Chondrocyte (in vitro differentiated cells): ENCODE measurements around the gene HEATR1. TPM values are rescaled to one million over a fixed set of nuclear protein-coding genes. Genes with fewer than 3 reads are reported as not detected.

Source experiments
- DNase-seq: peaks from one replicate; pipeline ENCODE4 v3.0.0; 2021; ENCODE audit warnings: mixed read lengths, low spot score
- H3K27ac Mint-ChIP-seq: one replicate; pipeline ENCODE4 v1.8.0; 2021; ENCODE audit warnings: mild to moderate bottlenecking, moderate library complexity, mixed read lengths; ENCODE audit not compliant: unreplicated experiment
- H3K27me3 Mint-ChIP-seq: 2 replicates; pipeline ENCODE4 v1.8.0; 2021; ENCODE audit warnings: low read depth, mixed read lengths
- H3K36me3 Mint-ChIP-seq: 2 replicates; pipeline ENCODE4 v1.8.0; 2021; ENCODE audit warnings: low read depth, mixed read lengths
- H3K4me1 Mint-ChIP-seq: 2 replicates; pipeline ENCODE4 v1.8.0; 2021; ENCODE audit warnings: low read depth, mild to moderate bottlenecking, mixed read lengths
- H3K4me3 Mint-ChIP-seq: one replicate; pipeline ENCODE4 v1.8.0; 2021; ENCODE audit warnings: mild to moderate bottlenecking, moderate library complexity, mixed read lengths; ENCODE audit not compliant: unreplicated experiment
- H3K9me3 Mint-ChIP-seq: 2 replicates; pipeline ENCODE4 v1.8.0; 2021; ENCODE audit warnings: low read depth, mixed read lengths
- total RNA-seq: library from RNA; stranded (reverse); gene quantifications from 3 replicates; pipeline ENCODE4 v1.2.1, GENCODE V29; 2021
- TF ChIP-seq, protein P1 (sequence below): fragments of 200-600 bp; sonication (generic); IDR thresholded peaks from 2 replicates; pipeline ENCODE4 v1.5.0; 2021; ENCODE audit warnings: antibody characterized with exemption, mild to moderate bottlenecking, moderate library complexity

Gene HEATR1
- total RNA-seq, 1 donor from 2014 or later: 23.2 TPM

DNA sequence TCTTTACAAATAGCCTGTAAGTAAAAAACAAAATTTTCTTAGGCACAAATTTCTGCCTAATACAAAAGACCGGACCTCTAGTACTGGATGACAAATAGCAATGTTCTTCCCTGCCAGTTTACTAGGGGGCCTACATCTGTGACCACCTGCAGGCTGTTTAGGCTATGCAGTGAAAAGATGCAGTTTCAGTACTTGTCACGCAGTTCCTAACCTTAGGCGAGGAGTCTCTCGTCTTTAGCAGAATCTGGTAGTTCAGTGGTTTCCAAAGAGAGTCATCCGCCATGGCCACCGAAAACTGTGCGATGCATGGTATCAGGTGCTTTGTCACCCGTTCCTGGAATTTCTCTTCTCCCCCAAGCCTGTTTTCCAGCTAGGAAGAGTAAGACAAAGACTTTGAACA is 50.9 kb downstream of the HEATR1 start:
- peaks cover 9% of the 10 kb centered on the region for H3K4me1 Mint-ChIP-seq
- no peaks in the 10 kb centered on the region for H3K9me3 Mint-ChIP-seq
- no peak overlapping the region for H3K27ac Mint-ChIP-seq
- no peaks in the 10 kb centered on the region for H3K27me3 Mint-ChIP-seq
- TF ChIP-seq, protein P1, sequence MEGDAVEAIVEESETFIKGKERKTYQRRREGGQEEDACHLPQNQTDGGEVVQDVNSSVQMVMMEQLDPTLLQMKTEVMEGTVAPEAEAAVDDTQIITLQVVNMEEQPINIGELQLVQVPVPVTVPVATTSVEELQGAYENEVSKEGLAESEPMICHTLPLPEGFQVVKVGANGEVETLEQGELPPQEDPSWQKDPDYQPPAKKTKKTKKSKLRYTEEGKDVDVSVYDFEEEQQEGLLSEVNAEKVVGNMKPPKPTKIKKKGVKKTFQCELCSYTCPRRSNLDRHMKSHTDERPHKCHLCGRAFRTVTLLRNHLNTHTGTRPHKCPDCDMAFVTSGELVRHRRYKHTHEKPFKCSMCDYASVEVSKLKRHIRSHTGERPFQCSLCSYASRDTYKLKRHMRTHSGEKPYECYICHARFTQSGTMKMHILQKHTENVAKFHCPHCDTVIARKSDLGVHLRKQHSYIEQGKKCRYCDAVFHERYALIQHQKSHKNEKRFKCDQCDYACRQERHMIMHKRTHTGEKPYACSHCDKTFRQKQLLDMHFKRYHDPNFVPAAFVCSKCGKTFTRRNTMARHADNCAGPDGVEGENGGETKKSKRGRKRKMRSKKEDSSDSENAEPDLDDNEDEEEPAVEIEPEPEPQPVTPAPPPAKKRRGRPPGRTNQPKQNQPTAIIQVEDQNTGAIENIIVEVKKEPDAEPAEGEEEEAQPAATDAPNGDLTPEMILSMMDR: no peak
- peaks cover 55% of the 10 kb centered on the region for H3K36me3 Mint-ChIP-seq
- no peak for DNase-seq
- H3K4me3 Mint-ChIP-seq: no peak overlapping the region

DNA sequence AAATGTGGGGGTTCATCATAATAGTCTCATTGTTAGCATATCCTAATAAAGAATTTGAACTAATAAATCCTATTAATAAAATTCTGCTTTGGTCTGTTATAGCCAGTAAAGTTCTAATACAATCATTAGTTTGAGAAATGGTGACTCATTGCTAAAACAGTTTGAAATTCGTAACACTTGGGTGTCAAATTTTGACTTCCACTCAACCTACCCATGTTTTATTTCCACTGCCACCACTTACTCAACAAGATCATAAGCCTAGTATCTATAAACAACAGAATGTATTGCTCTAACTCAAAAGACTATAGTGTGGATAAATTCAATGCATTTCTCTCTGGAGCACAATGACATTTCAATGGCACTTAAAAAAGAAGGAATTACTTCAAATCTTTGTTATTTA is 51.4 kb downstream of the HEATR1 start:
- H3K36me3 Mint-ChIP-seq: peaks cover 50% of the 10 kb centered on the region
- TF ChIP-seq, protein P1: no peak

DNA sequence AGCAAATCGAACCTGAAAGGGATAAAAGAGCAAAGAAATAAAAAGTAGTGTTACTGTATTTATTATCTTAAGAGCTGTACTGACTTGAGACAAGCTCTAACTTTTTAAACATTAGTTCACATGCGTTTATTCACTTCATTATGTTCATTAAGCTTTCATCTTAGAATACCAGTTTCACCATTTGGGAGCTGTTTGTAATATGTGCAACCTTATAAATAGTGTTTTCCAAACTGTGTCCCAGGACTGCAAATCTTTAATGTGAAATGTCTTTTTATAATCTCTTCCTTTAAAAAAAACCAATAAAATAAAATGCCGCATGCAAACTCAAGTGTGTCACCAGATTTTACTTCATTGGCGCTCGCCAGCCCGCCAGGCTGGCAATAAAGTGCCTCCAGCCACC is 52.2 kb downstream of the HEATR1 start:
- no peak overlapping the region for H3K4me3 Mint-ChIP-seq
- H3K27ac Mint-ChIP-seq: no peak overlapping the region
- peaks cover 51% of the 10 kb centered on the region for H3K36me3 Mint-ChIP-seq
- H3K4me1 Mint-ChIP-seq: peaks cover 9% of the 10 kb centered on the region
- TF ChIP-seq, protein P1: no peak
- H3K27me3 Mint-ChIP-seq: no peaks in the 10 kb centered on the region
- no peaks in the 10 kb centered on the region for H3K9me3 Mint-ChIP-seq
- no peak for DNase-seq

More for the DNA sequence above, 51.4 kb downstream of the HEATR1 start:
- Mint-ChIP-seq H3K27ac (no peak overlapping the region), H3K4me1 (peaks cover 9% of the 10 kb centered on the region), H3K4me3 (no peak overlapping the region), H3K27me3 (no peaks in the 10 kb centered on the region), H3K9me3 (no peaks in the 10 kb centered on the region)
- no peak for DNase-seq

DNA sequence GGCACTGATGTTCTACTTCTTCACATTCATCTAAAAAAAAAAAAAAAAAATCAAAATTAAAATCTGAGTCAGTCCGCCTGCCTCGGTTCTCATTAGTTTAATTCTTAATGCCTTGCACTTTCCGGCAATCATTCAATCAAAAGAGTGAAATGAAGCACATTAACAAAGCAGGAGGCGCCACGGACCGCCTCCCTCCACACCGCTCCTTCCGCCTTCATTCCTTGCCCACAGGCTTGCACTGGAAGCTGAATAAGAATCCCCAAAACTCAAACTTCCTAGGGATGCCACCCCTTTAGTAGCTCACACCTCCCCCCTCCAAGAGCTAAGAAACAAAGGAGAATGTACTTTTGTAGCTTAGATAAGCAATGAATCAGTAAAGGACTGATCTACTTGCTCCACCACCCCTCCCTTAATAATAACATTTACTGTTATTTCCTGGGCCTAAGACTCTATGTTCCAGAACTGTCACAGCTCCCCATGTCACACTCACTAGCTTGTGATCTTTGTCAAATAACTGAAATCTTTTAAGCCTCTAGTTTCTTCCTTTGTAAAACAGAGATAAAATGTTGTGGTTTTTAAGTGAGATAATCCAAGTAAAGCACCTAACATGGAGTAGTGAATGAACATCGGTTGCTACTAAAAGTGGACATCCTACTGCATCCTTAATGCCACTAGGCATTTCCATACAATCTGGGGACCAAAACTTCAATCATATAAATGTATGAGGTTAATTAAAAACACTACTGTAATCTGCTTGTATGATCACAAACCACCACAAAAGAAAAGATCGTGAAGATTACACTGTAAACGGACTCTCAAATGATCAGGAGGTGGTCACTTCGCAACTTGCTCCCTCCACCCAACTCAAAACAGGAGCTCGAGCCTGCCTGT is 53.1 kb downstream of the HEATR1 start:
- no peak overlapping the region for H3K4me3 Mint-ChIP-seq
- peaks cover 9% of the 10 kb centered on the region for H3K4me1 Mint-ChIP-seq
- H3K36me3 Mint-ChIP-seq: peaks cover 50% of the 10 kb centered on the region
- no peak for DNase-seq
- H3K9me3 Mint-ChIP-seq: no peaks in the 10 kb centered on the region
- no peak overlapping the region for H3K27ac Mint-ChIP-seq
- TF ChIP-seq, protein P1: no peak
- H3K27me3 Mint-ChIP-seq: no peaks in the 10 kb centered on the region

DNA sequence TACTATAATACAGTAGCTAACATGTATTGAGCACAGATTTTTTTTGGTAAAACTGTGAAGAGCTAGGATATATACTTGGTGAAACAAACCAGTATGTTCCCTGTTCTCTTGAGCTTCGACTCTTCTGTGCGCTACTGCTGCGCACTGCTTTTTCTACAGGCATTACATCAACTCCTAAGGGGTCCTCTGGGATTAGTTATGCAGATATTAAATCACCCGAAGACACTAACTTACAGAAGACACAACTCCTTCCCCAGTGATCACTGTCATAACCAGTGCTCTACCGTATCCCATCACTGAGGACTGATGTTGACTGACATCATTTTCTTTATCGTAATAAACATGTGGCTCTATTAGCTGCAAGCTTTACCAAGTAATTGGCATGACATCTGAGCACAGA is 55.9 kb downstream of the HEATR1 start:
- peaks cover 50% of the 10 kb centered on the region for H3K36me3 Mint-ChIP-seq
- no peaks in the 10 kb centered on the region for H3K27me3 Mint-ChIP-seq
- H3K4me3 Mint-ChIP-seq: no peak overlapping the region

More for the DNA sequence above, 55.9 kb downstream of the HEATR1 start:
- Mint-ChIP-seq H3K4me1 (peaks cover 9% of the 10 kb centered on the region), H3K9me3 (no peaks in the 10 kb centered on the region), H3K27ac (no peak overlapping the region)
- no peak for DNase-seq
- TF ChIP-seq, protein P1: no peak
